Activated T-helper 2 cell treated with anti-CD3 and anti-CD28 coated beads, Interferon-gamma antibody, Interleukin-2, Interleukin-4, amounts not matched to agents 10 μg/mL and 5 μg/mL and 100 μg/mL, durations not matched to agents 14 hours and 24 hours and 36 hours (primary cell): ENCODE measurements around the gene TRAK2. TPM values are rescaled to one million over a fixed set of nuclear protein-coding genes. Genes with fewer than 3 reads are reported as not detected.
A peak's percentile ranks its signal among the peaks of the same experiment; 100 is the strongest.
"Not testable (repeated sequence)": the region's sequence is repeated elsewhere in the genome, so short reads cannot be mapped to it uniquely, and the experiment has no call there.

ENCODE experiments used
- DNase-seq: peaks from one replicate; pipeline ENCODE4 v3.0.0; 2021; ENCODE audit warnings: low spot score
- H3K27ac Mint-ChIP-seq: one replicate; pipeline ENCODE4 v1.8.0; 2021; ENCODE audit warnings: mixed read lengths
- H3K27me3 Mint-ChIP-seq: one replicate; pipeline ENCODE4 v1.8.0; 2021; ENCODE audit warnings: low read depth, mixed read lengths
- H3K36me3 Mint-ChIP-seq: one replicate; pipeline ENCODE4 v1.8.0; 2021; ENCODE audit warnings: low read depth, mixed read lengths
- H3K4me1 Mint-ChIP-seq: one replicate; pipeline ENCODE4 v1.8.0; 2021; ENCODE audit warnings: low read depth, mixed read lengths
- H3K4me3 Mint-ChIP-seq: one replicate; pipeline ENCODE4 v1.8.0; 2021; ENCODE audit warnings: low read depth, mild to moderate bottlenecking, moderate library complexity, mixed read lengths
- H3K9me3 Mint-ChIP-seq: one replicate; pipeline ENCODE4 v1.8.0; 2021; ENCODE audit warnings: mixed read lengths
- intact Hi-C: fragments of 100-400 bp; cut with micrococcal nuclease; formaldehyde crosslinking; loops from one replicate; pipeline ENCODE4 v1.15.1; 2023
- total RNA-seq: library from RNA; stranded (reverse); gene quantifications from 2 replicates; pipeline ENCODE4 v1.2.3, GENCODE V29; 2022

Gene TRAK2, protein sequence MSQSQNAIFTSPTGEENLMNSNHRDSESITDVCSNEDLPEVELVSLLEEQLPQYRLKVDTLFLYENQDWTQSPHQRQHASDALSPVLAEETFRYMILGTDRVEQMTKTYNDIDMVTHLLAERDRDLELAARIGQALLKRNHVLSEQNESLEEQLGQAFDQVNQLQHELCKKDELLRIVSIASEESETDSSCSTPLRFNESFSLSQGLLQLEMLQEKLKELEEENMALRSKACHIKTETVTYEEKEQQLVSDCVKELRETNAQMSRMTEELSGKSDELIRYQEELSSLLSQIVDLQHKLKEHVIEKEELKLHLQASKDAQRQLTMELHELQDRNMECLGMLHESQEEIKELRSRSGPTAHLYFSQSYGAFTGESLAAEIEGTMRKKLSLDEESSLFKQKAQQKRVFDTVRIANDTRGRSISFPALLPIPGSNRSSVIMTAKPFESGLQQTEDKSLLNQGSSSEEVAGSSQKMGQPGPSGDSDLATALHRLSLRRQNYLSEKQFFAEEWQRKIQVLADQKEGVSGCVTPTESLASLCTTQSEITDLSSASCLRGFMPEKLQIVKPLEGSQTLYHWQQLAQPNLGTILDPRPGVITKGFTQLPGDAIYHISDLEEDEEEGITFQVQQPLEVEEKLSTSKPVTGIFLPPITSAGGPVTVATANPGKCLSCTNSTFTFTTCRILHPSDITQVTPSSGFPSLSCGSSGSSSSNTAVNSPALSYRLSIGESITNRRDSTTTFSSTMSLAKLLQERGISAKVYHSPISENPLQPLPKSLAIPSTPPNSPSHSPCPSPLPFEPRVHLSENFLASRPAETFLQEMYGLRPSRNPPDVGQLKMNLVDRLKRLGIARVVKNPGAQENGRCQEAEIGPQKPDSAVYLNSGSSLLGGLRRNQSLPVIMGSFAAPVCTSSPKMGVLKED
- 27.1 and 27.7 TPM in 2 replicates for total RNA-seq

GRCh38 chr2:201451292-201452057 is at the start of gene TRAK2, which contains the start of gene STRADB:
TSS of gene TRAK2 (minus strand) at chr2:201451458. CDS start at chr2:201420507, 30,951 bp downstream.
TSS of gene STRADB (plus strand) at chr2:201451740. CDS start at chr2:201454841, 3,101 bp downstream.
- Mint-ChIP-seq H3K36me3 (peaks cover 14% of the 10 kb centered on the region), H3K27me3 (peaks cover 8% of the 10 kb centered on the region), H3K4me1 (peaks cover 46% of the 10 kb centered on the region), H3K9me3 (no peaks in the 10 kb centered on the region), H3K27ac (peak within 1 kb of the TSS; percentile 91), H3K4me3 (peak within 1 kb of the TSS; percentile 92)
- DNase-seq = peak; percentile 95
- intact Hi-C loops = loop anchor here (1.0 to 5.0 kb wide), 10 partner anchors 19 to 581 kb away; partner anchors contain the start of genes ALS2, CASP10, FZD7 and HYCC2

- DNase-seq = no peak
- H3K4me3 Mint-ChIP-seq = no peak overlapping the region
- H3K9me3 Mint-ChIP-seq = peaks cover 25% of the 10 kb centered on the region
- H3K27ac Mint-ChIP-seq = no peak overlapping the region
- H3K4me1 Mint-ChIP-seq = no peaks in the 10 kb centered on the region
- peaks cover 4% of the 10 kb centered on the region for H3K36me3 Mint-ChIP-seq
- no peaks in the 10 kb centered on the region for H3K27me3 Mint-ChIP-seq
- intact Hi-C loops = no loop called here
Observed at GRCh38 chr2:201500534-201500933, 49.3 kb upstream of the TRAK2 start.

DNA sequence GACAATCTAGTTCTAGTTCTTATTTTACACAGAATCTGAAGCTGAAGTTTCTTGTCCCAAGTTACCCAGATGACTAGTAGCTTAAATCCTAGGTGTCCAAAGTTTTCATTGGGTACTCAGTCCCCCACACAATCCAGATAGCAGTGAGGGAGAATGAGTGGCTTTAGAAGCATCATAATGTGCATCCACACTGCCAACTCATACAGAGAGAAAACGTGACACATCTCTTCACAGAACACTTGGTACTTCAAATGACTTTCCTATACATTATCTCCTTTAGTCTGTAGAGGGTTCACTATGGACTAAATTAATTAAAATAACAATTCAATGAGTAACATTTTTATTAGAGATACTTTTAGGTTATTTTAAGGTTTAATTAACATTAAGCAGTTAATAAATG is 45.5 kb upstream of the TRAK2 start:
- H3K4me1 Mint-ChIP-seq = no peaks in the 10 kb centered on the region

DNA sequence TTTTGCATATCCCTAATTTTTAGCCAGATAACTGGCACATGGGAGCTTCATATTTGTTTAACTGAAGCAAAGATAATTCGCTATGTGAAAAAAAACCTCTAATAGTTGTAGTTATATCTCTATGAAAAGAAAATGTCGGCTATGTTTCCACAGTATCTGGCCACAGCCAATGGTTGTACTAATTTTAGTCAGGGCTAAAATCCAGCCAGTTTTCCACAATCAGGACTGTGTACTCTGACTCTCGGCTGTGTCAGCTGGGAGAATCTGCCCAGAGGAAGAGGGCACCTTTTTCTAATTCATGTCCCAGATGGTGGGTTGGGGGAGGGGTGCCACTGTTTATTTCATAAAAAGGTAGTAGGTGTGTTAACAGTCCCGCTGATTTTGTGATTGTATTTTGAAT is 39.0 kb upstream of the TRAK2 start:
- H3K4me1 Mint-ChIP-seq = no peaks in the 10 kb centered on the region
- DNase-seq = no peak
- peaks cover 42% of the 10 kb centered on the region for H3K27me3 Mint-ChIP-seq
- H3K4me3 Mint-ChIP-seq = no peak overlapping the region
- no peak overlapping the region for H3K27ac Mint-ChIP-seq
- H3K36me3 Mint-ChIP-seq = no peaks in the 10 kb centered on the region
- intact Hi-C loops = no loop called here
- H3K9me3 Mint-ChIP-seq = no peaks in the 10 kb centered on the region

More for the DNA sequence above, 45.5 kb upstream of the TRAK2 start:
- Mint-ChIP-seq H3K36me3 (no peaks in the 10 kb centered on the region), H3K27me3 (peaks cover 17% of the 10 kb centered on the region), H3K4me3 (no peak overlapping the region), H3K27ac (no peak overlapping the region), H3K9me3 (peaks cover 6% of the 10 kb centered on the region)
- no peak for DNase-seq
- intact Hi-C loops = no loop called here

DNA sequence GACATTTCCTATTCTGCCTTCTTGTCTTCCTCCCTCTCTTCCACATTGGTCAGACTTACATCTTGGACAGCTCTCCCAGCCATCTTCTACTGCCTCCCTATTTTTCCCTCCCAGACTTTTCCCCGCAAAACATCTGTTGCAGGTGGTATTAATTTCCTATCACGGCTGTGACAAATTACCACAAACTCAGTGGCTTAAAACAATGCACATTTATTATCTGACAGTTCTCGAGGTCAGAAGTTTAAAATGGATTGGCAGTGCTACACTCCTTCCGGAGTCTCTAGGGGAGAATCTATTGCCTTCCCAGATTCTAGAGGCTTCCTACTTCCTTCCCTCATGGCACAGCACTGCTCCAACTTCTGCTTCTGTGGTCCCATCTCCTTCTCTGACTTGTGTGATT is 33.5 kb upstream of the TRAK2 start:
- Mint-ChIP-seq H3K9me3 (no peaks in the 10 kb centered on the region), H3K4me3 (no peak overlapping the region), H3K27ac (no peak overlapping the region), H3K4me1 (no peaks in the 10 kb centered on the region), H3K27me3 (peaks cover 16% of the 10 kb centered on the region), H3K36me3 (no peaks in the 10 kb centered on the region)
- intact Hi-C loops = no loop called here
- DNase-seq = no peak

DNA sequence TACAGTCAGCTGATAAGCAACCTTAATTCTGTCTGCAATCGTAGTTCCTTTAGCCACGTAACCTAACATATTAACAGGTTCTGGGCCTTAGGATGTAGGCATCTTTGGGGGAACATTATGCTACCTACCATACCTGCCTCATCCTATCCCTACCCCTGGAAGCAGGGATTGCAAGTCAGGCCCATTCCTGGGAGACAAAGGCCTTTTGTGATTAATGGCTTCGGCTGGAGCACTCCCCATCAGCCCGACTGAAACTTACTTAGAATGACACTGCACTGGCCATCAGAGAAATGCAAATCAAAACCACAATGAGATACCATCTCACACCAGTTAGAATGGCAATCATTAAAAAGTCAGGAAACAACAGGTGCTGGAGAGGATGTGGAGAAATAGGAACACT is 32.5 kb upstream of the TRAK2 start:
- peaks cover 14% of the 10 kb centered on the region for H3K27me3 Mint-ChIP-seq
- DNase-seq, H3K27ac Mint-ChIP-seq, H3K9me3 Mint-ChIP-seq, H3K4me3 Mint-ChIP-seq, intact Hi-C loops, H3K4me1 Mint-ChIP-seq, H3K36me3 Mint-ChIP-seq: not testable (repeated sequence)

- intact Hi-C loops = no loop called here
- Mint-ChIP-seq H3K4me3 (no peak overlapping the region), H3K27me3 (peaks cover 10% of the 10 kb centered on the region), H3K9me3 (no peaks in the 10 kb centered on the region), H3K36me3 (peaks cover 4% of the 10 kb centered on the region), H3K4me1 (no peaks in the 10 kb centered on the region), H3K27ac (no peak overlapping the region)
- no peak for DNase-seq
Observed at GRCh38 chr2:201483342-201483741, 32.1 kb upstream of the TRAK2 start.

DNA sequence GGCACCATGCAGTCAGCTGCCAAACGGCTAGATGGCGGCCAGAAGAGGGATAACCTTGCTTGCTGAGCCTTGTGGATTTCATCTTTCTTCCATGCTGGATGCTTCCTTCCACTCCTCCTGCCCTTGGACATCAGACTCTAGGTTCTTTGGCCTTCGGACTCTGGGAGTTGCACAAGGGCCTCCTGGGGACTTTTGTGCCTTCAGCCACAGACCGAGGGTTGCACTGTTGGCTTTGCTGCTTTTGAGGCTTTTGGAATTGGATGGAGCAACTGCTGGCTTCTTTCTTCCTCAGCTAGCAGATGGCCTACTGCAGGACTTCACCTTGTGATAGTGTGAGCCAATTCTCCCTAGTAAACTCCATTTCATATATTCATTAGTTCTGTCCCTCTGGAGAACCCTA is 31.3 kb upstream of the TRAK2 start:
- no peak for DNase-seq
- H3K36me3 Mint-ChIP-seq = peaks cover 4% of the 10 kb centered on the region
- no peaks in the 10 kb centered on the region for H3K9me3 Mint-ChIP-seq
- intact Hi-C loops = no loop called here
- H3K27ac Mint-ChIP-seq = no peak overlapping the region
- H3K4me3 Mint-ChIP-seq = no peak overlapping the region
- H3K4me1 Mint-ChIP-seq = no peaks in the 10 kb centered on the region
- H3K27me3 Mint-ChIP-seq = peaks cover 5% of the 10 kb centered on the region

- H3K4me1 Mint-ChIP-seq = peaks cover 14% of the 10 kb centered on the region
- no peaks in the 10 kb centered on the region for H3K27me3 Mint-ChIP-seq
- H3K9me3 Mint-ChIP-seq = no peaks in the 10 kb centered on the region
- DNase-seq = no peak
- no peak overlapping the region for H3K4me3 Mint-ChIP-seq
- no peak overlapping the region for H3K27ac Mint-ChIP-seq
- intact Hi-C loops = no loop called here
- peaks cover 45% of the 10 kb centered on the region for H3K36me3 Mint-ChIP-seq
Observed at GRCh38 chr2:201472411-201472810, 21.2 kb upstream of the TRAK2 start.

- DNase-seq = no peak
- peaks cover 45% of the 10 kb centered on the region for H3K36me3 Mint-ChIP-seq
- H3K4me3 Mint-ChIP-seq = no peak overlapping the region
- no peak overlapping the region for H3K27ac Mint-ChIP-seq
- no peaks in the 10 kb centered on the region for H3K9me3 Mint-ChIP-seq
- H3K4me1 Mint-ChIP-seq = peaks cover 14% of the 10 kb centered on the region
- H3K27me3 Mint-ChIP-seq = no peaks in the 10 kb centered on the region
- intact Hi-C loops = no loop called here
Observed at GRCh38 chr2:201471732-201472393, 20.6 kb upstream of the TRAK2 start.

GRCh38 chr2:201470821-201471731 is 19.8 kb upstream of the TRAK2 start:
- intact Hi-C loops = no loop called here
- Mint-ChIP-seq H3K27me3 (no peaks in the 10 kb centered on the region), H3K27ac (no peak overlapping the region), H3K4me1 (peaks cover 14% of the 10 kb centered on the region), H3K36me3 (peaks cover 46% of the 10 kb centered on the region), H3K4me3 (no peak overlapping the region), H3K9me3 (no peaks in the 10 kb centered on the region)
- no peak for DNase-seq
